HG03575 (cell line): ENCODE results near the gene ARHGAP19.

Source experiments
- ATAC-seq: cut with Tn5 transposase; IDR thresholded peaks from one replicate; pipeline ENCODE4 v1.9.1; 2021; ENCODE audit not compliant: unreplicated experiment, insufficient number of reproducible peaks, low FRiP score; ENCODE audit errors: extremely low read depth

ARHGAP19 gene

GRCh38 chr10:97179731-97180362, 112.6 kb downstream of the ARHGAP19 start:
- ATAC-seq = no peak

- ATAC-seq = no peak
These were observed 113.1 kb downstream of the ARHGAP19 start for GRCh38 chr10:97179311-97179710.

GRCh38 chr10:97178074-97178473, 114.4 kb downstream of the ARHGAP19 start:
- no peak for ATAC-seq

- no peak for ATAC-seq
These were observed 116.2 kb downstream of the ARHGAP19 start for GRCh38 chr10:97176226-97176625.

GRCh38 chr10:97175586-97175985, 116.9 kb downstream of the ARHGAP19 start:
- no peak for ATAC-seq

- no peak for ATAC-seq
These were observed 117.5 kb downstream of the ARHGAP19 start for GRCh38 chr10:97174941-97175340.

GRCh38 chr10:97174276-97174775, 118.1 kb downstream of the ARHGAP19 start:
- ATAC-seq = no peak

- ATAC-seq = no peak
These were observed 119.4 kb downstream of the ARHGAP19 start for GRCh38 chr10:97173036-97173435.
